ENCODE measurements around the gene TMC7.
"Not testable (repeated sequence)": the region's sequence is repeated elsewhere in the genome, so short reads cannot be mapped to it uniquely, and the experiment has no call there.

DNA sequence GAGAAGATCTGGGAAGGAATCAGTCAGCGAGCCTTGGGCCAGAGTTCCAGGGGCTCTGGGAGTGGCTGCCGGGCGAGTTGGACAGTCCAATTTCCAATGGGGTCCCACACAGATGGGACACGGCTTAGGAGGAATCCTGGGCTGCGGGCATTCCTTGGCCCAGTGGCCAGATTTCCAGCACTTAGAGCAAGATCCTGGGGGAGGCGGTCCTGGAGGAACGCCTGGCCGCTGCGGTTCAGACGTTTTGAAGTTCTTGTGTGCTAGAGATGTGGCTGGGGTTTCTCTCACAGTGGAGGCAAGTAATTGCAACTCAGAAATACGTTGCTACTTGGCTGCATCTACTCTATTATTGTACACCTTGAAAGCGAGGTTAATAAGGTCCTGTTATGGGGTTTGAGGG, 11.7 kb downstream of the TMC7 start:
- TF ChIP-seq POLR2AphosphoS5, POLR2A (IDR thresholded peaks at IDR 0.05): not testable (repeated sequence)
- TF ChIP-seq, protein P1, sequence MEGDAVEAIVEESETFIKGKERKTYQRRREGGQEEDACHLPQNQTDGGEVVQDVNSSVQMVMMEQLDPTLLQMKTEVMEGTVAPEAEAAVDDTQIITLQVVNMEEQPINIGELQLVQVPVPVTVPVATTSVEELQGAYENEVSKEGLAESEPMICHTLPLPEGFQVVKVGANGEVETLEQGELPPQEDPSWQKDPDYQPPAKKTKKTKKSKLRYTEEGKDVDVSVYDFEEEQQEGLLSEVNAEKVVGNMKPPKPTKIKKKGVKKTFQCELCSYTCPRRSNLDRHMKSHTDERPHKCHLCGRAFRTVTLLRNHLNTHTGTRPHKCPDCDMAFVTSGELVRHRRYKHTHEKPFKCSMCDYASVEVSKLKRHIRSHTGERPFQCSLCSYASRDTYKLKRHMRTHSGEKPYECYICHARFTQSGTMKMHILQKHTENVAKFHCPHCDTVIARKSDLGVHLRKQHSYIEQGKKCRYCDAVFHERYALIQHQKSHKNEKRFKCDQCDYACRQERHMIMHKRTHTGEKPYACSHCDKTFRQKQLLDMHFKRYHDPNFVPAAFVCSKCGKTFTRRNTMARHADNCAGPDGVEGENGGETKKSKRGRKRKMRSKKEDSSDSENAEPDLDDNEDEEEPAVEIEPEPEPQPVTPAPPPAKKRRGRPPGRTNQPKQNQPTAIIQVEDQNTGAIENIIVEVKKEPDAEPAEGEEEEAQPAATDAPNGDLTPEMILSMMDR (IDR thresholded peaks at IDR 0.05), result not testable (repeated sequence)

Measured in prostate gland (tissue), 2 donors.